Stomach (tissue), 9 donors: ENCODE measurements around the gene TMEM37. TPM values are rescaled to one million over a fixed set of nuclear protein-coding genes. Genes with fewer than 3 reads are reported as not detected.
A peak's percentile ranks its signal among the peaks of the same experiment; 100 is the strongest.

Source experiments
- DNase-seq, 2 donors: peaks; one replicate each; pipeline versions ENCODE4 v3.0.0 to v3.0.0-alpha.2; 2013 to 2019
- H3K27ac ChIP-seq, 5 donors: fragments of 200-600 bp in 4 of 5; sonication (generic) in 4 of 5; one replicate each; pipeline ENCODE4 v1.5.1; 2013 to 2019; ENCODE audit warnings: mild to moderate bottlenecking in 1 of 5, moderate library complexity in 1 of 5
- H3K27me3 ChIP-seq, 3 donors: fragments of 200-600 bp; sonication (generic); one replicate each; pipeline ENCODE4 v1.5.1; 2017 to 2019; ENCODE audit warnings: mixed run types in 1 of 3
- H3K36me3 ChIP-seq, 4 donors: fragments of 200-600 bp; sonication (generic); 1 replicate in 3 of 4; 2 replicates in 1 of 4; pipeline ENCODE4 v1.5.1; 2016 to 2019
- H3K4me1 ChIP-seq, 4 donors: fragments of 200-600 bp; sonication (generic); one replicate each; pipeline ENCODE4 v1.5.1; 2016 to 2019
- H3K4me3 ChIP-seq, 4 donors: fragments of 200-600 bp; sonication (generic) in 3 of 4; one replicate each; pipeline ENCODE4 v1.5.1; 2016 to 2019; ENCODE audit warnings: mild to moderate bottlenecking in 1 of 4
- H3K9me3 ChIP-seq, 4 donors: fragments of 200-600 bp; sonication (generic); one replicate each; pipeline ENCODE4 v1.5.1; 2016 to 2019
- EP300 ChIP-seq: sonication (generic); formaldehyde crosslinking; IDR thresholded peaks from one replicate; pipeline ENCODE4 v1.6.1; 2017; ENCODE audit warnings: antibody characterized with exemption
- POLR2A ChIP-seq, 4 donors: fragments of 450-650 bp; IDR thresholded peaks; one replicate each; pipeline ENCODE4 v1.6.1; 2016; ENCODE audit warnings: antibody characterized with exemption in 4 of 4, control low read depth in 2 of 4, mild to moderate bottlenecking in 1 of 4, moderate library complexity in 1 of 4
- POLR2AphosphoS5 ChIP-seq, 3 donors: sonication (generic); formaldehyde crosslinking; IDR thresholded peaks; one replicate each; pipeline ENCODE4 v1.6.1; 2016; ENCODE audit warnings: antibody characterized with exemption in 3 of 3
- WGBS, 5 donors: extraction: QIAGEN DNeasy Blood & Tissue Kit in 3 of 5; methylation state at CpG; one replicate each; pipeline versions ENCODE4 v1.1.5 to v1.1.7; 2013 to 2018; 5-methylcytosine and 5-hydroxymethylcytosine counted together
- intact Hi-C: fragments of 100-400 bp; cut with DNase I; formaldehyde crosslinking; loops from one replicate; pipeline ENCODE4 v1.15.1; 2023; ENCODE audit warnings: low total_unique reads
- polyA plus RNA-seq, 3 donors: library from polyadenylated mRNA; stranded (reverse); fragments of 200-250 nt; gene quantifications; one replicate each; pipeline ENCODE4 v1.2.3, GENCODE V29; 2013
- total RNA-seq, 5 donors: library from RNA; depleted of rRNA; stranded (reverse); fragments of >200 nt; gene quantifications; one replicate each; pipeline versions ENCODE4 v1.1.0 to v1.2.3, GENCODE V29; 2014 to 2016
- TF ChIP-seq, protein P1 (sequence below), 7 experiments: fragments of 450-650 bp in 4 of 7; fragments of 200-600 bp in 3 of 7; sonication (generic) in 3 of 7; IDR thresholded peaks; one replicate each; pipeline ENCODE4 v1.5.1; 2016 to 2019; ENCODE audit warnings: antibody characterized with exemption in 7 of 7, control low read depth in 2 of 7, mild to moderate bottlenecking in 1 of 7
- donor health status: healthy with polysubstance abuse.
- donor health status: Bipolar disorder and iron deficiency.
- donor health status: healthy.

The TMEM37 gene
- total and polyA plus RNA-seq, 8 donors = 5.7 to 27.8 (median 15.9) TPM; not detected in 1

DNA sequence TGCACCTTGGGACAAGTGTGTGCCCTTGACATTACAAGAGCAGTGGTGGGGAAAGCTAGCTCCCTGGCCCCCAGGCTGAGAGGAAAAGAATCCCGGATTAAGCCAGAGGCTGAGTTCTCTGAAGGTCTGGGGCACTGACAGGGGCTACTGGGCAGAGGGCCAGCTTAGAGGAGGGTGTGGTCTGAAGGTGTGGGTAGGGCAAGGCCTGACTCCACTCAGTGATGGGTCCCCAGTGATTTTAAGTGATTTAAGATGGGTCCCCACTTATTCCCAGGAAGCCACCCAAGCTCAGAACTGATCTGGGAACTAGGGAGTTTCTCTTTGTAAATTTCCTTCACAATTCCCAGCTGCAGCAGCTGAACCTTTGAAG lies 8.8 kb downstream of the TMEM37 start:
- peak overlapping the region in 1 of 5 donors; percentile 45 for H3K27ac ChIP-seq
- no peak overlapping the region for H3K4me3 ChIP-seq
- intact Hi-C loops = no loop called here
- H3K9me3 ChIP-seq = no peaks in the 10 kb centered on the region
- peaks cover 0 to 28% (median 14%) of the 10 kb centered on the region in 4 donors for H3K36me3 ChIP-seq
- TF ChIP-seq POLR2A (IDR thresholded peaks at IDR 0.05) = no peak
- TF ChIP-seq POLR2AphosphoS5 (IDR thresholded peaks at IDR 0.05) = no peak
- TF ChIP-seq, protein P1, sequence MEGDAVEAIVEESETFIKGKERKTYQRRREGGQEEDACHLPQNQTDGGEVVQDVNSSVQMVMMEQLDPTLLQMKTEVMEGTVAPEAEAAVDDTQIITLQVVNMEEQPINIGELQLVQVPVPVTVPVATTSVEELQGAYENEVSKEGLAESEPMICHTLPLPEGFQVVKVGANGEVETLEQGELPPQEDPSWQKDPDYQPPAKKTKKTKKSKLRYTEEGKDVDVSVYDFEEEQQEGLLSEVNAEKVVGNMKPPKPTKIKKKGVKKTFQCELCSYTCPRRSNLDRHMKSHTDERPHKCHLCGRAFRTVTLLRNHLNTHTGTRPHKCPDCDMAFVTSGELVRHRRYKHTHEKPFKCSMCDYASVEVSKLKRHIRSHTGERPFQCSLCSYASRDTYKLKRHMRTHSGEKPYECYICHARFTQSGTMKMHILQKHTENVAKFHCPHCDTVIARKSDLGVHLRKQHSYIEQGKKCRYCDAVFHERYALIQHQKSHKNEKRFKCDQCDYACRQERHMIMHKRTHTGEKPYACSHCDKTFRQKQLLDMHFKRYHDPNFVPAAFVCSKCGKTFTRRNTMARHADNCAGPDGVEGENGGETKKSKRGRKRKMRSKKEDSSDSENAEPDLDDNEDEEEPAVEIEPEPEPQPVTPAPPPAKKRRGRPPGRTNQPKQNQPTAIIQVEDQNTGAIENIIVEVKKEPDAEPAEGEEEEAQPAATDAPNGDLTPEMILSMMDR (IDR thresholded peaks at IDR 0.05) = no peak
- TF ChIP-seq EP300 = no peak
- no peaks in the 10 kb centered on the region for H3K27me3 ChIP-seq
- peak in 1 of 2 donors; percentile 65 for DNase-seq
- 21 to 50% (median 33%) methylated on average over 1 of the region's 1 CpG for WGBS, 5 donors
- H3K4me1 ChIP-seq = peaks cover 0 to 25% (median 24%) of the 10 kb centered on the region in 4 donors

DNA sequence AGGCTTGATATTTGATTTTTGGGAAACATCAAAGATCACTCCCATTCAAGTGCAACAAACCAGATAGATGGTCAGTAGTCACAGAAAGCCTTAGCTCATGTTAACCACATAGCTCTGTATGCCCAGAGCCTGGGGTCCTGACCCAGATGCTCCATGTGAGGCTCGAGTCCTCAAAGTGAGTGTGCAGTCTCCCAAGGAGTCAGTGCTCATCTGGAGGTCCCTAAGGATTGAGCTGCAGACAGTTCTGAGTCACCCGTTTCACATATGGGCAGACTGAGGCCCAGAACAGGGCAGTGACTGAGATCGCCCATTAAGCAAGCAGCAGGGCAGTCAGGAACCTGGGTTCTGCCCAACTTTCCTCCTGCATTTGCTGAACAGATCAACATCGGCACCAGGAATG lies 9.2 kb downstream of the TMEM37 start:
- TF ChIP-seq POLR2A (IDR thresholded peaks at IDR 0.05) (no peak), POLR2AphosphoS5 (IDR thresholded peaks at IDR 0.05) (no peak), EP300 (no peak)
- TF ChIP-seq, protein P1 (IDR thresholded peaks at IDR 0.05) = no peak
- 80 to 88% (median 83%) methylated on average over 1 to 4 of the region's 4 CpGs for WGBS, 5 donors
- H3K36me3 ChIP-seq = peaks cover 0 to 28% (median 14%) of the 10 kb centered on the region in 4 donors
- no peaks in the 10 kb centered on the region for H3K9me3 ChIP-seq
- intact Hi-C loops = no loop called here
- peak overlapping the region in 1 of 5 donors; percentile 45 for H3K27ac ChIP-seq
- H3K4me1 ChIP-seq = peaks cover 0 to 25% (median 24%) of the 10 kb centered on the region in 4 donors
- no peaks in the 10 kb centered on the region for H3K27me3 ChIP-seq
- no peak for DNase-seq
- H3K4me3 ChIP-seq = no peak overlapping the region

DNA sequence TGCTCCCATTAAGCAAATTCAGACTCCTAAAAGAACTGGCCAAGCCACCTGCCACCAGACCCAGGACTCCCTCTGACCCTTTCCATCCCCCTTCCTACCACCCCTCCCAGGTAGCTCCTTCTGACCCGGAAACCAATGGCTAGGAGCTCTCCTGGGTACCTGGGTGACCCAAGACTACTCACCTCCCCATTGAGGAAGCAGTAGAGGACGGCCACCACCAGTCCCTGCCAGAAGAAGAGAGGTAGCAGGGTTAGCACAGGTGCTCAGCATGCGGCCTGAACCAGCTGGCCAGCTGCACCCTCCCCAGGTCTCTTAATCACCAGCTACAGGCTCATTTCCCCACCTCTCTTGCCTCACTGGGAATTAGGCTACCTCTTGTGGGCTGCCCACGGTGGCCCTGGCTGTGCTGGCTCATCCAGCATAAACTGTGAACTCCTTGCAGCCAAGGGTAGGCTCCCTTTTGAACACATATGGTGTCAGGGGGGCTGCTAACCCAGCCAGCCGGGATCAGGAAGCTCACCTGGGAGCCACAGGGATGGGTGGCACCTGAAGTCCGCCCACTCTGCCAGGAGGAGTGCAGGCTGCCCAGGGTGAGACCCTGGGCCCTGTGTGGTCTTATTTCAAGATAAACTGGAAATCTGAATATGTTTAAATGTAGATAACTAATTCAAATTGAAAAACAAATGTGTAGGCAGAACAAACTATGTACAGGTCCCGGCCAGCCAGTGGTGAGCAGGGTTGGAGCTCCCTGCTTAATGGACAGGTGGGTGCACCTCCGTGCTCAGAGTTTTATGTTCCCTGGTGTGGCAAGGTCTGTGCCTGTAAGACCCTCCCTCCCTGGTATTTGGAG lies 9.9 kb downstream of the TMEM37 start:
- intact Hi-C loops = no loop called here
- no peaks in the 10 kb centered on the region for H3K9me3 ChIP-seq
- peaks cover 0 to 24% (median 14%) of the 10 kb centered on the region in 4 donors for H3K36me3 ChIP-seq
- peak overlapping the region in 3 of 5 donors; percentile 14 to 45 (median 31) for H3K27ac ChIP-seq
- TF ChIP-seq EP300 (no peak), POLR2AphosphoS5 (IDR thresholded peaks at IDR 0.05) (peak in 1 of 3 donors; percentile 4), POLR2A (IDR thresholded peaks at IDR 0.05) (no peak)
- TF ChIP-seq, protein P1 (IDR thresholded peaks at IDR 0.05) = no peak
- H3K4me3 ChIP-seq = no peak overlapping the region
- DNase-seq = no peak
- peaks cover 0 to 25% (median 24%) of the 10 kb centered on the region in 4 donors for H3K4me1 ChIP-seq
- no peaks in the 10 kb centered on the region for H3K27me3 ChIP-seq
- WGBS, 5 donors = 32 to 61% (median 41%) methylated on average over 6 to 8 of the region's 8 CpGs

DNA sequence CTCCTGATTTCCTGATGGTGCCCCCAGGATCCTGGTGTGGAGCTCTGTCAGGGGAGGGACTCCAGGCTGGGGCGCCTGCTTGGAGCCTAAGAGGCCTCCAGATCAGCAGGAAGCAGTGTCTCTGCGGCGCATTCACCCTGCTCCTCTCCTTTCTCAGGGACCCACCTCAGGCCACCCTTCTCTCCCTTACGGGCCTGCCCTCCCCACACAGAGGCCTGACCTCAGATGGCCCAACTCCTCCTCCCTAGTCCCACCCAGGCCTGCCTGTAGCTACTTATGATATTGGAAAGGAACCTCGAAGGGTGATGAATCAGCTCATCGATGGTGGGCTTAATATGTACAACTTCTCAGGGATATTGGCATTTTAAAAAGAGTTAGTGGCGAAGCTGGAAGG lies 10.6 kb downstream of the TMEM37 start:
- TF ChIP-seq EP300 = no peak
- TF ChIP-seq POLR2AphosphoS5 (IDR thresholded peaks at IDR 0.05) = no peak
- TF ChIP-seq POLR2A (IDR thresholded peaks at IDR 0.05) = no peak
- TF ChIP-seq, protein P1 (IDR thresholded peaks at IDR 0.05) = no peak
- no peaks in the 10 kb centered on the region for H3K27me3 ChIP-seq
- peak overlapping the region in 3 of 5 donors; percentile 14 to 45 (median 31) for H3K27ac ChIP-seq
- H3K9me3 ChIP-seq = no peaks in the 10 kb centered on the region
- WGBS, 5 donors = 63 to 74% (median 73%) methylated on average over 7 of the region's 7 CpGs
- intact Hi-C loops = no loop called here
- DNase-seq = no peak
- peaks cover 0 to 25% (median 24%) of the 10 kb centered on the region in 4 donors for H3K4me1 ChIP-seq
- no peak overlapping the region for H3K4me3 ChIP-seq
- H3K36me3 ChIP-seq = peaks cover 0 to 18% (median 8%) of the 10 kb centered on the region in 4 donors
